Vagina (tissue), 1 donor: ENCODE data around the gene SPINT1. TPM values are rescaled to one million over a fixed set of nuclear protein-coding genes. Genes with fewer than 3 reads are reported as not detected.

ENCODE experiments used
- small RNA-seq: library from RNA; depleted of rRNA; stranded (forward); fragments of <200 nt; gene quantifications from one replicate; pipeline ENCODE3, GENCODE V24; 2016
- total RNA-seq: library from RNA; depleted of rRNA; stranded (reverse); fragments of >200 nt; gene quantifications from one replicate; pipeline ENCODE4 v1.2.3, GENCODE V29; 2016

SPINT1 gene
- total RNA-seq, 1 donor from 2014 or later = 80.3 TPM

Small RNAs within 50 kb of the gene (small RNA-seq; reads per million reads assigned to genes)
- gene AC025166.1 = not detected

Other genes starting within 250 kb of the SPINT1 start
- 3.4 TPM for gene KNL1, start 249.8 kb upstream of the SPINT1 start, total RNA-seq
- gene RAD51, start 148.9 kb upstream of the SPINT1 start, total RNA-seq = 4.2 TPM
- gene RMDN3, start 88.8 kb upstream of the SPINT1 start, total RNA-seq = 19.6 TPM
- gene GCHFR, start 80.0 kb upstream of the SPINT1 start, total RNA-seq = 69.7 TPM
- gene C15orf62, start 74.1 kb upstream of the SPINT1 start, total RNA-seq = 2.9 TPM
- gene ZFYVE19, start 37.0 kb upstream of the SPINT1 start, total RNA-seq = 34.4 TPM
- 14.0 TPM for gene DNAJC17, start 36.6 kb upstream of the SPINT1 start, total RNA-seq
- not detected for gene PPP1R14D, start 15.3 kb upstream of the SPINT1 start, total RNA-seq
- 32.9 TPM for gene RHOV, start 30.2 kb downstream of the SPINT1 start, total RNA-seq
- gene VPS18, start 50.4 kb downstream of the SPINT1 start, total RNA-seq = 21.4 TPM
- 20.9 TPM for gene DLL4, start 85.3 kb downstream of the SPINT1 start, total RNA-seq
- 25.3 TPM for gene CHAC1, start 109.4 kb downstream of the SPINT1 start, total RNA-seq